SK-N-SH (cell line): ENCODE data around the gene CD207.

Experiments
- CTCF ChIP-seq: fragments of 200-600 bp; sonication (generic); IDR thresholded peaks from 2 replicates; pipeline ENCODE4 v1.6.1; 2017; ENCODE audit warnings: antibody characterized with exemption, mild to moderate bottlenecking, moderate library complexity
- EP300 ChIP-seq, 2 experiments: IDR thresholded peaks; 2 replicates each; pipeline versions ENCODE4 v1.4.0 to v1.6.1; 2012; ENCODE audit warnings: borderline replicate concordance in 1 of 2, low read depth in 1 of 2, low read length in 1 of 2
- FOXJ3 ChIP-seq: sonication (generic); formaldehyde crosslinking; IDR thresholded peaks from 2 replicates; pipeline ENCODE4 v1.5.1; 2020; ENCODE audit warnings: mild to moderate bottlenecking, missing genetic modification reagents
- POLR2AphosphoS5 ChIP-seq: IDR thresholded peaks from 2 replicates; pipeline ENCODE4 v1.6.1; 2012; ENCODE audit warnings: low read depth, low read length
- RAD21 ChIP-seq: IDR thresholded peaks from 2 replicates; pipeline ENCODE4 v1.6.1; 2012; ENCODE audit warnings: mild to moderate bottlenecking, low read length
- REST ChIP-seq: IDR thresholded peaks from 2 replicates; pipeline ENCODE4 v1.6.1; 2012; ENCODE audit warnings: mild to moderate bottlenecking, low read depth, low read length, moderate library complexity
- SIN3A ChIP-seq: IDR thresholded peaks from 2 replicates; pipeline ENCODE4 v1.6.1; 2012; ENCODE audit warnings: low read depth, mild to moderate bottlenecking, low read length, moderate library complexity, borderline replicate concordance
- SMC3 ChIP-seq: IDR thresholded peaks from 2 replicates; pipeline ENCODE4 v1.6.1; 2012; ENCODE audit warnings: low read depth, low read length, improper control_type of control experiment
- TAF1 ChIP-seq: IDR thresholded peaks from 2 replicates; pipeline ENCODE4 v1.6.1; 2012; ENCODE audit warnings: low read depth, mild to moderate bottlenecking, low read length, moderate library complexity, borderline replicate concordance
- TCF12 ChIP-seq: IDR thresholded peaks from 2 replicates; pipeline ENCODE4 v1.4.0; 2012
- USF1 ChIP-seq: IDR thresholded peaks from 2 replicates; pipeline ENCODE4 v1.4.0; 2012; ENCODE audit warnings: low read depth, borderline replicate concordance
- USF2 ChIP-seq: fragments of 150-350 bp; IDR thresholded peaks from 2 replicates; pipeline ENCODE4 v1.6.1; 2017; ENCODE audit warnings: antibody characterized with exemption, low read length, low read depth, borderline replicate concordance

GRCh38 chr2:70832386-70832785 lies 3.2 kb downstream of the CD207 start:
- TF ChIP-seq CTCF (no peak), SMC3 (no peak), USF2 (no peak), SIN3A (no peak), RAD21 (no peak), USF1 (no peak), EP300 (IDR thresholded peaks at IDR 0.05; ENCODE audit: borderline replicate concordance in 1 of 2, low read depth in 1 of 2, low read length in 1 of 2) (no peak), TAF1 (no peak), POLR2AphosphoS5 (no peak), TCF12 (no peak), REST (no peak), FOXJ3 (CRISPR knock-in tag) (no peak)
